Measurements from ENCODE around the gene NBPF1.
"Not testable (repeated sequence)": the region's sequence is repeated elsewhere in the genome, so short reads cannot be mapped to it uniquely, and the experiment has no call there.

The NBPF1 gene

DNA sequence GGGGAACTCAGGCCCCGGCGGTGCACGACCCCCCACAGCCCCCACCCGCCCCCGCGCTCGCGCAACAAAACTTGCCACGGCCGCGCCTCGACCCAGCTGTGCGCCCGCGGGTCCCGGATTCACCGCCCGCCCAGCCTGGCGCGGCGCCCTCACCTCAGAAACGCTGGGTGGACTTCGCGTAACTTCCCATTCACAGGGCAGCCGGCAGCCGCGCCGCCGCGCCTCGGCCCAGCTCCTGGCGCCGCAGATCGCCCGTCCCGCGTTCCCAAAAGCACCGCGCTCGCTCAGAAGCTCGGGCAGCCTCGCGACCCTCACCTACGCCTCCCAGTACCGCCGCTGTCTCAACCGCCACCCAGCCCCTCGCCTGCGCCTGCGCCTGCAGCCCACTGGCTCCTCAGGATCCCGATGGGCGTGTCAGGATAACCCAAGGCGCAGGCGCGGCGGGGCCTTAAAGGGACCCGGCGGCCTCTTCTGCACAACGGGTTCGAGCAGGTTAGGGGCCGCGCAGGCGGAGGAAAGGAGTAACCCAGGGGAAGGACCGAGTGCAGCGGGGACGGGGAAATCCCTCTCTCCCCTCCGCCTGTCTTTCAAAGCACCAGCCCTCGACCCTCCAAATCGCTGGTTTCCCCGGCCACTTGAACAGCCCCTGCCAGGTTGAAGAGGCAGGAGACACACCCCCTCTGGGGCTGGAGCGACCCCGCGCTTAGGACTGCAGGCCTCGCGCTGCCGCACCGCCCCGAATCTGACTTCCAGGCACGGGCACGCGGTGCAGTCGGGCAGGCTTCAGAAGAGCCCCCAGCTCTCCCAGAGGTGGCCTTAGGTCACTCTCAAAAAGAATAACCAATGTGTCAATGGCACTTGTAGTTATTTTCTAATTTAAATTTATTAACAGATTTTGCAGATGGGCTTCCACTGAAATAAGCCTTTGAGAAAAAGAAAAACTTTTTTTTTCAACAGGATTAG is at the start of gene NBPF1:
Gene NBPF1 (minus strand): TSS at position 380 of the 963 bp plus-strand sequence.
- DNase-seq (ENCODE audit: low read depth) = peak; percentile 78

DNA sequence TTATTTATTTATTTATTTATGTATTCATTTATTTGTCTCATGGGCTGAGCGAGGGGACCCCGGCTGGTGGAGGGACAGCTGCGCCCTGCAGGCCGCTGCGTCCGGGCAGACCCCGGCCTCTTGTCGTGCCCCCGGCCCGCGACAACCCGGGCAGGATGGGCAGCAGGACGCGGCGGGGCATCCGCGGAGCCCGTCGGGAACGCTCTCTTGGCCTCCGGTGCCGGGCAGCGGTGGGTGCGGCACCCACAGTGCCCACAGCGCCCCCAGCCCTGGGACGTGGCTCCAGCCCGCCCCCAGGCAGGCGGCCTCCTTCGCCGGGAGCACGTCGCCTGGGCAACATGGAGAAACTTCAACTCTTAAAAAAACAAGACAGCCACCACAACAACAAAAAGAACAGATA is 44.9 kb upstream of the NBPF1 start:
- not testable (repeated sequence) for DNase-seq (ENCODE audit: low read depth)

DNA sequence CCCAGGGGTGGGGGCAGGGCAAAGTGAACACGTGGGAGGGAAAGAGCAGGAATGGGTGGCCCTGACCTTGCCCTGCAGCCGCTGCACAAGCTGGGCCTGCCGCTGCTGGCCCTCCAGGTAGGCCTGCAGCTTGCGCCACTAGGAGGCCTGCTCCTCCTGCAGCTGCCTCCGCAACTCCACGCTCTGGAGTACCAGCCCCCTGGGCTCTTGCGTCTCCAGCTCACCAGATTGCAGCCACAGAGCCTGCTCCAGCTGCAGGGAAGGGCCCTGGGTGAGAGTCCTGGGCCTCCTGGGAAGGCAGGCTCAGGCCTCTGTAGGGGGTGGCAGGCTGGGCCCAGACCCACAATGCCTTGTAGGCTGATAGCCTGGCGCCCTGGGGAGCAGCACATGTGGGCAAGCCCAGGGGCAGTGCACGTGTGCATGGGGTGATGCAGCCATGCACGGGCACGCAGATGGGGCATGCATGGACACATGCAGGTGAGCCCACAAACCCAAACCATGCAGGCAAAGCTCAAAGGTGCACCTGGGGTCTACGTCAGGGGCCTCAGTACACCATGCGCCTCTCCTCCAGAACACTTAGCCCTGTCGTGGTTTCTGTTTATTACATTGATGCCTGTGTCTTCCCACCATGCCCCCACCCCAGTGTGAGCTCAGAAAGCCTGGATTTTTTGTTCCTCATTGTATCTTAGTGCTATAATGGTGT is 43.8 kb upstream of the NBPF1 start:
- not testable (repeated sequence) for DNase-seq (ENCODE audit: low read depth)

DNA sequence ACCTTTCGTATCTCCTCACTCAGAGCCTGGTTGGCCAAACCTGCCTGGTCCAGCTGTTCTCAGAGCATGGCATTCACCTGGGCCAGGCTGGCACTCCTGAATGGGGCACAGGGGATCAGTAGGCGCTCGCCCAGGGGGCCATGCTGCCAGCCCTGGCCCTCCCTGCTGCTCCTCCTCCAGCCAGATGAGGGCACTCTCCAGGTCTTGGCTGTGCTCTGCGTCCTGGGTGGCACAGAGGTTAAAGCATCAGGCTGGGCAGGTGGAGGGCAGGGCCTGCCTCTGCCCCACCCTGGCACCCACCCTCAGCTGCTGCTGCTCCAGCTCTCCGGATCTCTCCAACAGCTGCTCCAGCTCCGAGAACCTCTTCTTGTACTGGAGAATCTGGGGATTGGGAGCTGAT is 43.2 kb upstream of the NBPF1 start:
- DNase-seq (ENCODE audit: low read depth) = not testable (repeated sequence)

DNA sequence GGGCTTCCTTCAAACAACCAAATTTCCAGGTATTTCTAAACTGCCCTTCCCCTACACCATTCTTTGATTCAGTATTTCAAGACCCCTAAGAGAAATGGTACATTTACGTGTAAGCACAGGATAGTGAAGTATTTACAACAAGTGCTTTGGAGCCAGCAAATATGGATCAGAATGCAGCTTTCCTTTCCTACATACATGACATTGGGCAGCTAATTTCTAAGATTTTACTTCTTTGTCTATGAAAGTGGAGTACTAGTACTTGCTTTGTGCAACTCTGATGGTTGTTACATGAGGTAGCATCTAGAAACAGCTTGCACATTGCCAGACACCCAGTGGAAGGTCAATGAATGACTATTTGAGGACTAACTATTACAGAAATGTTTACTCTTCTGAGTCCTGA is 38.2 kb upstream of the NBPF1 start:
- DNase-seq (ENCODE audit: low read depth) = not testable (repeated sequence)

DNA sequence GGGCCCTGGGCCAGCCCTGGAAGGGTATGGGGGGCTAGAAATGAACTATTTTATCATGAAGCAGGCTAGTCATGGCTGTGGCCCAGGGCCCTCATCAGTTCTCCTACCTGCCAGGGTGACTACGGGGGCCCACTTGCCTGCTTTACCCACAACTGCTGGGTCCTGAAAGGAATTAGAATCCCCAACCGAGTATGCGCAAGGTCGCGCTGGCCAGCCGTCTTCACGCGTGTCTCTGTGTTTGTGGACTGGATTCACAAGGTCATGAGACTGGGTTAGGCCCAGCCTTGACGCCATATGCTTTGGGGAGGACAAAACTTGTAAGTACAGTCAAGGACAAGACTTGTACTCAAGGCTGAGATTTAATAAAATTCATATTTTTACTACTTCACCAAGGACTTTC is 36.6 kb upstream of the NBPF1 start:
- DNase-seq (ENCODE audit: low read depth) = not testable (repeated sequence)

DNA sequence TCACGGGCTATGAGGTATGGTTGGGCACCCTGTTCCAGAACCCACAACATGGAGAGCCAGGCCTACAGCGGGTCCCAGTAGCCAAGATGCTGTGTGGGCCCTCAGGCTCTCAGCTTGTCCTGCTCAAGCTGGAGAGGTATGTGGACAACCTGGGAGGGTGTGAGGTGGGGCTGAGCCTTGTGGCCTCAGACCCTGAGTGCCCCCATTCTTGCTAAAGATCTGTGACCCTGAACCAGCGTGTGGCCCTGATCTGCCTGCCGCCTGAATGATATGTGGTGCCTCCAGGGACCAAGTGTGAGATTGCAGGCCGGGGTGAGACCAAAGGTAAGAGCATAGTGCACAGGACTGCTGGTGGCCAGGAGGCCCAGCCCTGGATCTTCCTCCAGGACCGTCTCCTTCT is 36.0 kb upstream of the NBPF1 start:
- DNase-seq (ENCODE audit: low read depth) = not testable (repeated sequence)

DNA sequence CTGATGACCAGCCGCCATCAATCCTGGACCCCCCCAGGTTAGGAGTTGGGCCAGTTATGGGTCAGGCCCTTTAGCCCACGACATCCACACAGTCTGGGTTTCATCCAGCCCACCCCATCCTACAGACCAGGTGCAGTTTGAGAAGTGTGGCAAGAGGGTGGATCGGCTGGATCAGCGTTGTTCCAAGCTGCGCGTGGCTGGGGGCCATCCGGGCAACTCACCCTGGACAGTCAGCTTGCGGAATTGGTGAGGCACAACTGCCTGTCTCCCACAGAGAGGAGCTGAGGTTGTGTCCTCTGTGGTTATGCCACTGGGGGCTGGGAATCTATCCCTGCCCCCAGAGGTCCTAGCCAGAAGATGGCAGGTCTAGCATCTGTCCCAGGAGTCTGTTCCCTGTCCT is 35.4 kb upstream of the NBPF1 start:
- not testable (repeated sequence) for DNase-seq (ENCODE audit: low read depth)

DNA sequence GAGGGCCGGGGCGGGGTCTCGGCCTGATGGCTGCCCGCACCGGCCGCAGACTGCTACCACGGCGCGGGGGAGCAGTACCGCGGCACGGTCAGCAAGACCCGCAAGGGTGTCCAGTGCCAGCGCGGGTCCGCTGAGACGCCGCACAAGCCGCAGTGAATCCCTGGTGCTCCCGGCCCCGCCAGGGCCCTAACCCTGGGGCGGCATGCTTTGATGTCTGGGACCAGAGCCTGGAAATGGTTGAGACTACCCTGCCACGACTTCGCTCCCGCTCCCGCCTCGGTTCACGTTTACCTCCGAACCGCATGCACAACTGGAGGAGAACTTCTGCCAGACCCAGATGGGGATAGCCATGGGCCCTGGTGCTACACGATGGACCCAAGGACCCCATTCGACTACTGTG is 34.9 kb upstream of the NBPF1 start:
- not testable (repeated sequence) for DNase-seq (ENCODE audit: low read depth)

DNA sequence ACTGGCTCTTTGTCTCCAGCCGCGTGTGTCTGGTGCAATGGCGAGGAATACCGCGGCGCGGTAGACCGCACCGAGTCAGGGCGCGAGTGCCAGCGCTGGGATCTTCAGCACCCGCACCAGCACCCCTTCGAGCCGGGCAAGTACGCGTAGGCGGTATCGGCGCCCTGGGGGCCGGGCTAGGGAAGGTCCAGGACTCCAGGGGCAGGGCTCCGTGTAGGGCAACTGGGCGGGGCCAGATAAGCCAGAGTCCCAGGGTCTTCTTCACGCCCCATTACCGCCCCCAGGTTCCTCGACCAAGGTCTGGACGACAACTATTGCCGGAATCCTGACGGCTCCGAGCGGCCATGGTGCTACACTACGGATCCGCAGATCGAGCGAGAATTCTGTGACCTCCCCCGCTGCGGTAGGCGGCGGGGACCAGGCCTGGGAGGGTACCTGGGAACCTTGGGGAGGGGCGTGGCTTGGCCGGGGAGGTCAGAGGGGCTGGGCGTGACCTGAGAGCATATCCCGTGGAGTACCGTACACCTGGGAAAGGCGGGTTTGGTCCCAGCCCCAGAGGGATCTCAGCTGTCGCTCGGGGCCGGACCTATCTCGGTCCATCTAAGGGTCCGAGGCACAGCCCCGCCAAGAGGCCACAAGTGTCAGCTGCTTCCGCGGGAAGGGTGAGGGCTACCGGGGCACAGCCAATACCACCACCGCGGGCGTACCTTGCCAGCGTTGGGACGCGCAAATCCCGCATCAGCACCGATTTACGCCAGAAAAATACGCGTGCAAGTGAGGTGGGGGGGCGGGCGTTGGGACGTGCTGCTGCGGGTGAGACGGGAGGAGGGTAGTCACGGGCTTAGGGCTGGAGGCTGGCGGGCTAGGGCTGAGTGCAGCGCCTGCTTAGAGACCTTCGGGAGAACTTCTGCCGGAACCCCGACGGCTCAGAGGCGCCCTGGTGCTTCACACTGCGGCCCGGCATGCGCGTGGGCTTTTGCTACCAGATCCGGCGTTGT is 34.1 kb upstream of the NBPF1 start:
- DNase-seq (ENCODE audit: low read depth) = not testable (repeated sequence)

DNA sequence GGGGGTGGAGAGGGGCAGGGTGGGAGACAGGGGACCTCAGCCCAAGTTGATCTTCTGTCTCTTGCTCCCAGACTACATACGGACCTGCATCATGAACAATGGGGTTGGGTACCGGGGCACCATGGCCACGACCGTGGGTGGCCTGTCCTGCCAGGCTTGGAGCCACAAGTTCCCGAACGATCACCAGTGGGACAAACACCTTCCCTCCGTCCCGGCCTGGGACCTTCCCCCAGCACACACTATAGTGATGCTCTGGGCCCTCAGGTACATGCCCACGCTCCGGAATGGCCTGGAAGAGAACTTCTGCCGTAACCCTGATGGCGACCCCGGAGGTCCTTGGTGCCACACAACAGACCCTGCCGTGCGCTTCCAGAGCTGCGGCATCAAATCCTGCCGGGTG is 33.4 kb upstream of the NBPF1 start:
- not testable (repeated sequence) for DNase-seq (ENCODE audit: low read depth)

DNA sequence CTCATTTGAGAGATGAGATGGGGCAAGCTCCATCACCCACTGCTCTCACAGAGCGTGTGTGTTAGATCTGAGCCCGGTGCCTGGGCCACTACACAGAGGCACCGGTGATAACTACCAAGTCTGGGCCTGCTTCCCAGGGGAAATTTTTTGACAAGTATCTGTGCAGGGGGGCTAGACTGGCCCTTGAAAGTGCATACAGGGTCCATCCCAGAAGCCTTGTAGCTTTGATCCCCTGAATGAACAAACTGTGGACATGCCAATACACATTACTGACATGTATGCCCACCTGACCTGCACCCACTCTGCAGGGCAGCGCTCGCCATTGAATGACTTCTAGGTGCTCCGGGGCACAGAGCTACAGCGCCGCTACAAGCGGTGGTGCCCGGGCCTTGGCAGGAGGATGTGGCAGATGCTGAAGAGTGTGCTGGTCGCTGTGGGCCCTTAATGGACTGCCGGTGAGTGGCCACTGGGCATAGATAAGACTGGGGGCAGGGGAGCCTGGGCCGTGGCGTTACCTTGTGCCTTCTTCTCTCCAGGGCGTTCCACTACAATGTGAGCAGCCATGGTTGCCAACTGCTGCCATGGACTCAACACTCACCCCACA is 32.8 kb upstream of the NBPF1 start:
- DNase-seq (ENCODE audit: low read depth) = not testable (repeated sequence)

DNA sequence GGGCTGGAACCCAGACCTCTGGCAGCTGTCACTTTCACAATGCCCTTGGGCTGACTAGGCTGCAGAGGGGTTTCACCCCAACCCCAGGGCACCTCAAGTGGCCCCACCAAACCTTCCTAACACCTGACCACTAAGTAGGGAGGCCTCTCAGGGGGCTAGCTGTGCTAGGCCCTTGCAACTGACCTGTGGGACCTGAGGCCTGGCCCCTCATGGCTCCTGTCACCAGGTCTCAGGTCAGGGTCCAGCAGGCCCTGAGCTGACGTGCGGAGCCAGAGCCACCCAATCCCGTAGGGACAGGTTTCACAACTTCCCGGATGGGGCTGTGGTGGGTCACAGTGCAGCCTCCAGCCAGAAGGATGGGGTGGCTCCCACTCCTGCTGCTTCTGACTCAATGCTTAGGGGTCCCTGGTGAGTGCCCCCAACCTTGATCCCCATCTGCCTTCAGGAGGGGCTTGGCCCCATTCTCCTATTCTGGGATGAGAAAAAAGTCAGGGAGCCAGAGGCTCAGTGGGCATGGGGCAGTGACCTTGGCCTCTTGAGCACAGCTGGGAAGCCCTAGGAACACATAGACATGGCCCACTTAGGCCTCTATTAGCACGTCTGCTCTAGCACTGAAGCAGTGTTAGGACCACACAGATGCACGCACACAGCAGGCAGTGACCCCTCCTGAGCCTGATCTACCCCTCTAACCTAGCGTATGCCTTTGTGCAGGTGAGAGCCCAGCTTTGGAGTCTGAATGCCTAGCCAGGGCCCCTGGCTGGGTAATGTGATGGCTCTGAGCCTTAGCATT is 32.1 kb upstream of the NBPF1 start:
- not testable (repeated sequence) for DNase-seq (ENCODE audit: low read depth)

DNA sequence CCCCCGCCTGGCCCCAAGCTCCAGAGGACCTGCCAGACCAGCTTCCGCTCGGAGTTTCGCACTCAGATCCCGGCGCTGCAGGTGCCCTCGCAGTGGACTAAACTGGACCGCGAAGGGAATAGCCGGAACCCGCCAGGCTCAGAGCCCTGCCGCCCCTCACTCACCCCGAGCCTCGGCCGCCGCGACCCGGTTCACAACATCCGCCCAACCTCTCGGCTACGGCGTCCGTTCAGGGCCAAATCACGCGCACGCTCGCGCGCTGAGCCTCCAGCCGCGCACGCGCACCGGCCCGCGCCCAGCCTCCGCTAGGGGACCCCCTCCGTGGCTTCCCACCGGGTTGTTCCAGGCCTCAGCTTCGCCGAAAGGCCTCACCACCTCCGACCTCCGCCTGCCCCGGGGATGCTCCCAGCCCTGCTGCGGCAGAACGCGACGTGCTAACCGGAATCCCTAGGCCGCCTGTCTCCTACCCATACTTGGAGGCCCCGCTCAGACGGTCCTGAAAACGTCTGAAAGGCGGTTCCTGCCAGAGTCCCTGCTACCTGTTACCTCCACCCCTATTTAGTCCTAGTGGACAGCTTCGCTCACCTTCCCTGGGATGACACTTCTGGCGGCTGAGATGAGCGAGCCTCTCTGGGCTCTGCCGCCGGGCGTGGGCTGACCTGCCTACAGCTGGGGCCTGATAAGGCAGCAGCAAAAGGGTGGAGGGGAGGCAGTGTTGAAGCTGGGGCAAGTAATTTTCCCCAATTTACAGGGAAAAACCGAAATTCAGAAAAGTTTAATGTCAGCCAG is 31.3 kb upstream of the NBPF1 start:
- peak; percentile 92 for DNase-seq (ENCODE audit: low read depth)

DNA sequence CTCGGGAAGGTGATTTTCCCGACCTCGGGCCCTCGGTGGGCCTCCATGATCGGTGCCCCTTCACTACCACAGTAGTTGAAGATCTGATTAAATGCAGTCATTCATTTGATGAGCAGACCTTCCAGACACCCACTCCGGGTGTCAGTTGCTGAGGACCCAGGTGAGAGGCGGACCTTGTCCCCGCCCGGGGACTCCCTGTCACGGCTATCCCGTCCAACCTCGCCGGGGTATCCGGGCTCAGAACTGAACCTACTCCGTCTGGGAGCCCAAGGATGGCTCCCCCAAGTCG is 30.8 kb upstream of the NBPF1 start:
- DNase-seq (ENCODE audit: low read depth) = no peak

DNA sequence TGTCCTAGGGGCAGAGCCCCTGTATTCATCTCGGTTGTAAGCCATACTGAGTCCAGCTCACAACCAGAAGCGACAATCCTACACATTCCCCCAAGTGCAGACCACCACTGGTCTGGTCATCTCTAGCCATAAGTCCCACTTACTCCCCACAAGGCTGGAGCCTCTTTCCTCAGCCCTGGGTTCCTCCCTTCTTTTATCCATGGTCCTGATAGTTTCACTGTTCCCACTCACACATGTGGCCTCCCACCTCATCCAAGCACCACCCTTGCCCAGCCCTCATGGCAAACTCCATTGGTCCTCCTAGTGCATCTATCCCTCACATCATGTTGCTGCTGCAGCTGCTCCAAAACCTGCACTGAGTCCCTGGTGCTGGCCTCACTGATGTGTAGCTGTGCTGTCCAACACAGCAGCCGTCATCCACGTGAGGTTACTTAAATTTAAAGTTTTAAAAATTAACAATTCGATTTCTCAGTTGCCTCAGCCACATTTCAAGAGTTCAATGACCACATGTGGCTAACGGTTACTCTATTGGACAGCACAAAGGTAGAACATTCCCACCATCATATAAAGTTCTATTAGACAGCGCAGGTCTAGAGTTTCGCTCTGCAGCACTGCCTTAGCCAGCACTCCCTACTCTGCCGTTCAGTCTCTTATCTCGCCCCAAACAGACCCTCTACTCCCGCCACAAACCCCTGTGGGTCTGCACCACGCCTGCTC is 30.3 kb upstream of the NBPF1 start:
- DNase-seq (ENCODE audit: low read depth) = not testable (repeated sequence)

DNA sequence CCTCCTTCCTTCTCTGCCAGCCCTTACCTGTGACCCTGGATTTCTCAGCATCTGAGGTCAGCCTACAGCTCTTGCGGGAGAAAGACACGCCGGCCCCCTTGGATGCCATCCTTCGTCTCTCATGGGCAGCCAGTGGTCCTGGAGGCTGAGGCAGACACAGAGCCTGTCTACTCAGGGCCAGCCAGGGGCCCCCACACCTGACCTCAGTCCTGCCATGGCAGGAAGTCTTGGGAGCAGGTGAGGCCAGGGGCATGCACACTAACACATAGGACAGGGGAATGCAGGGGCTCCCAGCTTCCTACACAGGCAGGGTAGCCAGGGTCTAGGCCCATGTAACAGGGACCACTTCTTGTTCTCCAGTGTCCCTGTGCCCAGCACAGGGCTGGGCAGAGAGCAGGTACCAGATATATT is 29.6 kb upstream of the NBPF1 start:
- DNase-seq (ENCODE audit: low read depth) = not testable (repeated sequence)

DNA sequence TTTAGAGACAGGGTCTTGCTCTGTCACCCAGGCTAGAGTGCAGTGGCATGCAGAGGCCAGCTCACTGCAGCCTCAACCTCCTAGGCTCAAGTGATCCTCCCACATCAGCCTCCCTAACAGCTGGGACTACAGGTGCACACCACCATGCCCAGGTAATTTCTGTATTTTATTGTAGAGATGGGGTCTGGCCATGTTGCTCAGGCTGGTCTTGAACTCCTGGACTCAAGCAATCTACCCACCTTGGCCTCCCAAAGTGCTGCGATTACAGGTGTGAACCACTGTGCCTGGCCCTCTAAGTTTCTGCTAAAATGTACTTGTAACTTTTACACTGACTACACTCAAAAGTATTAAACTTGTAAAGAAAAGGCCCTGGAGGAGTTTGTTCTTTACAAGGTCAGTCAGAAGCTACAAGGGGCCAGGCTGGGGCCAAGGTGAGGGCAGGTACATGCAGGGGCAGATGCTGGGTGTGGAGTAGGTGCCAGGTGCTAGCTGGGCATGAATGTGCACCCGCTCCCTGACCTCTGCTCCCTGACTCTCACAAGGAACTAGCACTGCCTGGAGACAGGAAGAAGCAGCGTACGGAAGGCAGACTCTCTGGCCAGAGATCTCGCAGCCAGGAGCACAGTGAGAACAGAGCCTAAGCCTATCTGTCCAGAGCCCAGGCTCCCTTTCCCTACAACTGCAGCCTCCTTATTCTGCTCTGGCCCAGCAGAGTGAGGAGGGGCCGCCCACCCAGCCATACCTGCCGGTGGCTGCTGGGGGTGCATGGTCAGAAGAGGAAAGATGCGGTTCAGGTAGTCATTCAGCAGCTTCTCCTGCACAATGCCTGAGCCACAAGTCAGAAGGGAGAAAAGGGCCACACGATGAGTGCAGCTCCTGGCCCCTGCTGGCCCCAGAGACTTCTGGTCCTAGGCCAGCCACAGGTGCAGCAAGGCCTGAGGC is 28.9 kb upstream of the NBPF1 start:
- not testable (repeated sequence) for DNase-seq (ENCODE audit: low read depth)
